ENCODE data around the gene TDRD12.
"Not testable (repeated sequence)": the region's sequence is repeated elsewhere in the genome, so short reads cannot be mapped to it uniquely, and the experiment has no call there.

Gene TDRD12

DNA sequence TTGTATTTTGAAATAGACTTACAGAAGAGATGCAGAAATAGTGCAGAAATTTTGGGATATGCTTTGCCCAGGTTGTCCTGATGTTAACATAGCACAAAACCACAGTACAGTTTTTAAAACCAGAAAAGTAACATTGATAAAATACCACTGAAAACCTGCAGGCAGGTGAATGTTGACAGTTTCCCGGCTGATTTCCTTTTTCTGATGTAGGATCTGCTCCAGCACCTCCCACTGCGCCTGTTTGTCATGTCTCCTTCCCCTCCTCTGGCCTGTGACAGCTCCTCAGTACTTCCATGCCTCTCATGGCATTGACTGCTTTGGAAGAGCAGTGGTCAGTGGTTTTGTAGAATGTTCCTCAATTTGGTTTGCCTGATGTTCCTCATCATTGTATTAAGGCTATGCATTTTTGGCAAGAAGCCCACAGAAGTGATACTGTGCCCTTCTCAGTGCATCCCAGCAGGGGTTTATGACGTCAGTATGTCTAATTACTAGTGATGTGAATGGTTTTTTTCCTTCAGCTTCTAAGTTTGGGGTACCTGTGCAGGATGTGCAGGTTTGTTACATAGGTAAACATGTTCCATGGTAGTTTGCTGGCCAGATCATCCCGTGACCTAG is 31.0 kb downstream of the TDRD12 start:
- peak; percentile 99 for DNase-seq

DNA sequence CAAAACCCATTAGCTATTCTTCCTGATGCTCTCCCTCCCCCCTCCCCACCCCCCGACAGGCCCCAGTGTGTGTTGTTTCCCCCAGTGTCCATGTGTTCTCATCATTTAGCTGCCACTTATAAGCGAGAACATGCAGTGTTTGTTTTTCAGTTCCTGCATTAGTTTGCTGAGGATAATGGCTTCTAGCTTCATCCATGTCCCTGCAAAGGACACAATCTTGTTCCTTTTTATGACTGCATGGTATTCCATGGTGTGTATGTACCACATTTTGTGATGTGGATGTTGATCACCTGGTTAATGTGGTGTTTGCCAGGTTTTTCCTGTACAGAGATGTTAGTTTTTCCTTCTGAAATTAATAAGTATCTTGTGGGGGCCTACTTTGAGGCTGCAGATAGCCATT is 31.5 kb downstream of the TDRD12 start:
- no peak for DNase-seq

DNA sequence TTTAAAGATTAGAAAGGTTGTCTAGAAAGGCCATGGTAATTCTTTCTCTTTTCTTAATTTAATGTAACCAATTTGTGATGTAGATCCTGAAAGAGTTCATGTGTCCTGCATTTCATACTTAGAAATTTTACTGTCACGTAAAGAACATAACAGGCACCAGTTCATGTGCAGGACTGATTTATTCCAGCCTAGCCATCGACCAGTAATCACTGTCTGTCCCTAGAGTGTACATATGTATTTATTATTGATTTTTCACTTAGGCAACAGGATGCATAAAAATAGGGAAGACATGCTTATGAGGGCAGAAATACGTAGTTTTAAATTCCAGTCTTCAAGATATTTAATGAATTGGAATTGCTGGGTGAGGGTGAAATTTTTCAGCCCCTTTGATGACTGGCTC is 37.6 kb downstream of the TDRD12 start:
- DNase-seq: no peak

DNA sequence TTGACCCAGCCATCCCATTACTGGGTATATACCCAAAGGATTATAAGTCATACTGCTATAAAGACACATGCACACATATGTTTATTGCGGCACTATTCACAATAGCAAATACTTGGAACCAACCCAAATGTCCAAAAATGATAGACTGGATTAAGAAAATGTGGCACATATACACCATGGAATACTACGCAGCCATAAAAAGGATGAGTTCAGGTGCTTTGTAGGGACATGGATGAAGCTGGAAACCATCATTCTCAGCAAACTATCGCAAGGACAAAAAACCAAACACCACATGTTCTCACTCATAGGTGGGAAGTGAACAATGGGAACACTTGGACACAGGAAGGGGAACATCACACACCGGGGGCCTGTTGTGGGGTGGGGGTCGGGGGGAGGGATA is 45.8 kb downstream of the TDRD12 start:
- DNase-seq: not testable (repeated sequence)

DNA sequence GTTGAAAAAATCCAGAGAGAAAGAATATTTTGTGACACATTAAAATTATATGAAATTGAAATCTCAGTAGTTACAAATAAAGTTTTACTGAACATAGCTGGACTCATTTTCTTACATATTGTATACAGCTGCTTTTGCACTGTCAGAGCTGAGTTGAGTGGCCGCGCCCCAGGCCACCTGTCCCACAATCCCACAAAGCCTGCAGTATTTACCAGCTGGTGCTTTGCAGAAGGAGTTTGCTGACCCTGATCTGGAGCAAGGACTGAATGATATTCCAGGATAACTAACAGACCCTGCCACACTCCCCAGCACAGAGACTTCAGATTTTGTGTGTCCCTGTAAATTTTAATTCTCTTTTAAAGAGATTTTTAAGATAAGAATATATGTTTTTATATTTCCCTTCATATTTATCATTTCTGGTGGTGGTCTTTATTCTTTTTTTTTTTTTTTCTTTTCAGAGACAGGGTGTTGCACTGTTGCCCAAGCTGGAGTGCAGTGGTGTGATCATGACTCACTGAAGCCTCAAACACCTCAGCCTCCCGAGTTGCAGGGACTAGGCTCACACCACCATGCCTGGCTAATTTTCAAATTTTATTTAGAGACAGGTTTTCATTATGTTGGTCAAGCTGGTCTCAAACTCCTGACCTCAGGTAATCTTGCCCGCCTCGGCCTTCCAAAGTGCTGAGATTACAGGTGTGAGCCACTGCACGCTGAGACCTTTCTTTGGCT is 48.5 kb downstream of the TDRD12 start:
- no peak for DNase-seq

DNA sequence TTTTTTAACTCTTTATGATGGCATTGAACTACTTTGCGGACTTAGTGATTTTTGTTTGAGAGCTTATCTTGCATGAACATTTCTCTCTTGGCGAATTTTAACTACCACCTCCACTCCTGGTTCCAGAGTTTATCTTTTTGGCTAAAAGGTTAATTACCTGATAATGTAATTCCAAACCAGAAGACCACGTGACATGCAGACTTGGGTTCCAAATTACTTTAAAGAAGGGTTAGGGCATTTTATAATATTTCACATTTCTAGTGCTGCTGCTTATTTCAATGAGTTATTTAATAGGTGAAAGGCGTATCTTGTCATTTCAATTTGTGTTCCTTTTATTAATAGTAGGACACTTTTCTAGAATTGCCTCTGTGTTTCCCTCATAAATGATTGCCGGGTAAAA is 52.0 kb downstream of the TDRD12 start:
- DNase-seq: no peak

DNA sequence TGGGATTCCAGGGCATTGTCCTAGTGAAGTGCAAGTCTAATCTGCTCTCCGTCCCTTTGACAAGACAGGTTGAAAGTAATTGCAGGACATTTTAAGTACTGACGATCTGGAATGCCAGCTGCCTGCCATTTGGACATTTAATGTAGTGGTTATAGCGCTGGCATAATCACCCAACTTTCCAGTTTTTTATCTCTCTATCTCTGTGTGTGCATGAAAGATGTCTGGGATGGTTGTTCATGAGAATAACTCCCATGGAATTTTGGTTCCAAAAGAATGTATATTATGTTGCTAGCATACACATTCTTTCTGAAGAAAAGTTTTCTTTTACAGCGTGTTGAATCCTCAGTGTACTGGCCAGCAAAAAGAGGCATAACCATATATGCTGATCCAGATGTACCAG is 53.6 kb downstream of the TDRD12 start:
- no peak for DNase-seq

DNA sequence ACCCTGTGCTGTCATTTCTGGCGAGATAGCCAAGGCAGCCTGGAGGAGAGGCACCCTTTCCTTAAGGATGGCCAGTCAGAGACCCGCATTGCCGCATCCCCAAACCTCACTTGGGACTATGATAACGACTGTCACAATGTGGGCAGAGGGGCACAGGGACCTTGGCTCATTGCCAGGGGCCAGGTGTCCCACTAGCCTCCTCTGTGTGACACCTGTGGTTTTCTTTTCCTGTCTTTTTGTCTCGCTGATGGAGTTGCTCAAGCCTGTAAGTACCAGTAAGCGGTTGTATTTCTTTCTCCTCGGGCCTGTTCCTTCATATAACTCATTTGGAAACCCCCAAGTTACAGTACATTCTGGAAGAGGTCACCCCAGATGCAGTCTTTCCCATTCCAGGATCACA is 59.5 kb downstream of the TDRD12 start:
- DNase-seq: no peak

DNA sequence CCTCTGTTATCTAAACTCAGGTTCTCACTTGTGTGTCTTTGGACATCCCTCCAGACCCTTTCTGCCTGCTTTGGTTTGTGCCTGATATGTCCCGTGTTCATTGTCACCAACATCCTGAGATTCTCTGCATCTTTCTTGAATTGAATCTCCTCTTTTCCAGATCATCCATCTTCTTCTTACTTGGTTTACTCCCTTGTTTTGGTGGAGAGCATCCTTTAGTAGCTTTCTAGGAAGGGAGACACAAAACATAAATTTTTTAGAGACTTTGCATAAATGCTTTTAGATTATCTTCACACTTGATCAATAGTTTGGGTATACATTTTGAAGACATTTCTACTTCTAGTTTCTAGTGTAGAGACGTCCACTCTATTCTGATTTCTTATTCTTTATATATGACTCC is 61.7 kb downstream of the TDRD12 start:
- no peak for DNase-seq

DNA sequence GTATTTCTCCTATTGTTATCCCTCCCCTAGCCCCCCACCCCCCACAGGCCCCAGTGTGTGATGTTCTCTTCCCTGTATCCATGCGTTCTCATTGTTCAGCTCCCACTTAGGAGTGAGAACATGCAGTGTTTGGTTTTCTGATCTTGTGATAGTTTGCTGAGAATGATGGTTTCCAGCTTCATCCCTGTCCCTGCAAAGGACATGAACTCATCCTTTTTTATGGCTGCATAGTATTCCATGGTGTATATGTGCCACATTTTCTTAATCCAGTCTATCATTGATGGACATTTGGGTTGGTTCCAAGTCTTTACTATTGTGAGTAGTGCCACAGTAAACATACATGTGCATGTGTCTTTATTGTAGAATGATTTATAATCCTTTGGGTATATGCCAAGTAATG is 62.5 kb downstream of the TDRD12 start:
- not testable (repeated sequence) for DNase-seq

DNA sequence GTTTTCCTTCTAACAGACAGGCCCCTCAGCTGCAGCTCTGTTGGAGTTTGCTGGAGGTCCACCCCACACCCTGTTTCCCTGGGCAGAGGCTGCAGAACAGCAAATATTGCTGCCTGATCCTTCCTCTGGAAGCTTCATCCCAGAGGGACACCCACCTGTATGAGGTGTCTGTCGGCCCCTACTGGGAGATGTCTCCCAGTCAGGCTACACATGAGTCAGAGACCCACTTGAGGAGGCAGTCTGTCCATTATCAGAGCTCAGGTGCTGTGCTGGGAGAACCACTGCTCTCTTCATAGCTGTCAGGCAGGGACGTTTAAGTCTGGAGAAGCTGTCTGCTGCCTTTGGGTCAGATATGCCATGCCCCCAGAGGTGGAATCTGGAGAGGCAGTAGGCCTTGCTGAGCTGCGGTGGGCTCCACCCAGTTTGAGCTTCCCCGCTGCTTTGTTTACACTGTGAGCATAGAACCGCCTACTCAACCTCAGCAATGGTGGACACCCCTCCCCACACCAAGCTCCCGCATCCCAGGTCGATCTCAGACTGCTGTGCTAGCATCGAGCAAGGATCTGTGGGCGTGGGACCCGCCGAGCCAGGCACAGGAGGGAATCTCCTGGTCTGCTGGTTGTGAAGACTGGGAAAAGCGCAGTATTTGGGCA is 67.7 kb downstream of the TDRD12 start:
- DNase-seq: not testable (repeated sequence)

DNA sequence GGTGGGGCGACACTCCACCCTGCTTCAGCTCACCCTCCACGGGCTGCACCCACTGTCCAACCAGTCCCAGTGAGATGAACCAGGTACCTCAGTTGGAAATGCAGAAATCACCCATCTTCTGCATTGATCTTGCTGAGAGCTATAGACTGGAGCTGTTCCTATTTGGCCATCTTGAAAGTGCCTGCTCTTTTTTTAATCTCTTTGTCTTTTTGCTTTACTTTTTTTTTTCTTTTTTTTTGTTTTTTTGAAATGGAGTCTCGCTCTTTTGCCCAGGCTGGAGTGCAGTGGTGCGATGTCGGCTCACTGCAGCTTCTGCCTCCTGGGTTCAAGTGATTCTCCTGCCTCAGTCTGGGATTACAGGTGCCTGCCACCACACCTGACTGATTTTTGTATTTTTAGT is 68.3 kb downstream of the TDRD12 start:
- not testable (repeated sequence) for DNase-seq

DNA sequence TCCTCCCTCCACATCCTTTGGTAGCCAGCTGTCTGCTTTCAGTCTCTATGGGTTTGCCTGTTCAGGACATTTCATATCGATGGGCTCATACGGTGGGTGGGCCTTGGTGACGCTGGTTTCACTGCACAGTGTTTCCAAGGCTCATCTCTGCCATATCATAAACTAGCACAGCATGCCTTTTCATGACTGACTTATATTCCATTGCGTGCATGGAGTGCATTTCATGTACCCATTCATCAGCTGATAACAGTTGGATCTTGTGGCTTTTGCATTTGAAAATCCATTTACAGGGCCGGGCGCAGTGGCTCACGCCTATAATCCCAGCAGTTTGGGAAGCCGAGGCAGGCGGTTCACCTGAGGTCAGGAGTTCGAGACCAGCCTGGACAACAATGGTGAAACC is 69.9 kb downstream of the TDRD12 start:
- DNase-seq: no peak

DNA sequence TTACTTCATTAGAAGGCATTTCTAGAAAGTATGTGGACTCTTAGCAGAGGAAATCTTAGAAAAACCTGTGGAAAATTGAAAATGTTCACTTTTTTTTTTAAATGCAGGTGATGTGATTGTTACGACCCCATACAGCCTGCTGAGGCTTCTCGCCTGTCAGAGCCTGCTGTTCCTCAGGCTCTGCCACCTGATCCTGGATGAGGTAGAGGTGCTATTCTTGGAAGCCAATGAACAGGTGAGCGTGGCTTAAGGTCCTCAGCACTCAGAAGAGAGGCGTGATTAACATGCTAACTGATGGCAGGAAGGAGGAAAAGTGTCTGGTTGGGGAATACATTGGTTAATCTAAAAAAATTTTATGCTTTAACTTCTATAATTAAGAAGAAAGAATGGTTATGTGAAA is 78.6 kb downstream of the TDRD12 start:
- DNase-seq: no peak

DNA sequence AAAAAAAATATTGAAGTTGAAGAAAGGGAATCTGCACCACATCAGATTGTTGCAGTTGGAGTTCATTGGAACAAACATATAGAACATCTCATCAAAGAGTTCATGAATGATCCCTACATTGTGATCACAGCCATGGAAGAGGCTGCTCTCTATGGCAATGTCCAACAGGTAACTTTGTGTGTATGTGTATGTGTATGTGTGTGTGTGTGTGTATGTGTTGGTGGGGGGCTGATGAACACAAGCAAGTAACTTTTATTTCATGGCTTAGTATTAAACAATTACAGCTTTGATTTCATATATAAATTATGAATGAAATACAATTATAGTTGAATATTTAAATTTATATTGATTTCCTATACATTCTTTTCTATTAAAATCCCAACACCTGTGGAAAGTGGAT is 80.6 kb downstream of the TDRD12 start:
- DNase-seq: no peak

DNA sequence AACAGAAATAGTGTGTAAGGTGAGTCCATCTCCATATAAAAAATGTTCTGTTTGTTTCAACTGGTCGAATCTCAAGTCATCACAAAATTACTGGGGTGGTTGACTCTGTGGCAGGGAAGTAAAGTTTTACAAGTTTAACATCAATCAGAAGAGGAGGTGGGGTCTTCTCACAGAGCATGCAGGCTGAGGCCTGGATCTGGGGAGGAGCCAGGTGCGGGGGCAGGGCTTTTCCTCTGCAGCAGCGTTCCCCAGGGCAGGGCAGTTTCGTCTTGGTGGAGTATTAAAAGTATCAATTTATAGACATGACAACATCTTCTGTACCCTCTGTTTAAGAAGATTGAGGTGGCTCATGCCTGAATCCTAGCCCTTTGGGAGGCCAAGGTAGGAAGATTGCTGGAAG is 81.2 kb downstream of the TDRD12 start:
- no peak for DNase-seq

DNA sequence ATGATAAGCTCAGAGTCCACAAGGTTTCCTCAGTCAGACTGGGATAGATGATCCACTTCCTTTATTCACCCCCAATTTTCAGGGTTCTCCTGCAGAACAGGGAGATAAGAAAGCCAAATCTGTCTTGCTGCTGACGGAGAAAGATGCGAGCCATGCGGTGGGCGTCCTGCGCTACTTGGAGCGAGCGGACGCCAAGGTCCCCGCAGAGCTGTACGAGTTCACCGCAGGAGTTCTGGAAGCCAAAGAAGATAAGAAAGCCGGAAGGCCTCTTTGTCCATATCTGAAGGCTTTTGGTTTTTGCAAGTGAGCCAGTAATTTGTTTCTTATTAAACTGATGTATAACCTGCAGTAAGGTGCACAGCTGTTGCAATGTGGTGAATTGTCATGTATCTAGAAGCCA is 83.3 kb downstream of the TDRD12 start:
- DNase-seq: no peak

DNA sequence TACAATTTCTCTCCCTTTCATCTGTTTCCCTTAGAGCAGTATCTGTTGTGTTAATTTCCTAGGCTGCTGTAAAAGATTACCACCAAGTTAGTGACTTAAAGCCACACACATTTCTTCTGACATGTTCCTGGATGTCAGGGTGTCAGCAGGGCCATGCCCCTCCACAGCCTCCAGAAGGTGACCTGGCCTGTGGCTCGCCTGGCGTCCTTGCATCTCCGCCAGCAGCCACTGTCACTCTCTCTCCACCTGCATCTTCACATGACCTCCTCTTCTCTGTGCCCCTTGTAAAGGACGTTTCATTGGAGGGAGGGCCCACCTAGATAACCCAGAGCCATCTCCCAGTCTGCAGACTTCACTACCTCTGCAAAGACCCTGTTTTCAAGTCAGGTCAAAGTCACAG is 88.7 kb downstream of the TDRD12 start:
- DNase-seq: no peak

DNA sequence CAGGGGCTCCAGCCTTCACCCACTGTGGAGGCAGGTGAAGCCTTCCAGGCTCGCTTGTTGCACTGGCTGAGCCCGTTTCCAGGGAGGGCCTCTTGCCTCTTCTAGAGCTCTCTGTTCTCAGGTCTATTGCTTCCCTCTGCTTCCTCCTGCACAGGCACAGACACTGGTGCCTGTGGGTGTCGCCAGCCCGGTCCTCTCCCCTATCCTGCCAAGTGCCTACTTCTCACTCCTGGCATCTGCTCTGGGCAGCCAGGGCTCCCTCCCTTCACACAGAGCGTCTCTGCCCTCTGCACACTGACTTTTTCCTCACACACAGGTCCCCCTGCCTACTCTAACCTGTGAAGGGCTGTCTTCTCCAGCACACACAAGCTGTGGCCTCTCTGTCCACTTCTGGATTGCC is 89.7 kb downstream of the TDRD12 start:
- DNase-seq: no peak

DNA sequence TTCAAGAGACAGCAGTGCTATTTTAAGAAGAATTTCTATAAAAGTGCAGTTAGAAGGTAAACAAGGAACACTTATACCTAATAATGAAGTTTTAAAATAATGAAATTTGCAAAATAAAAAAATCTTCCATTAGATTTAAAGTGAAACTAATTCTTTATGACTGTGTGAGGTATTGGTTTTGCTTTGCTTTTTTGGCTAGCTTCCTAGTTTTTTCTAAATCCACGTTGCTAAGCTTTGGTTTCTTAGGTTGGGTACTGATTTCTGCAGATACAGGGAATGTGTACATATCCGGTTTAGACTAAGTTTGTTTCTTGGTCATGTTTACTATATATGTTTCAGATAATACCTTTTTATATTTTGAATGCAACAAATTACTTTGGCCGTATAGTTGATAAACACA is 90.2 kb downstream of the TDRD12 start:
- DNase-seq: no peak

DNA sequence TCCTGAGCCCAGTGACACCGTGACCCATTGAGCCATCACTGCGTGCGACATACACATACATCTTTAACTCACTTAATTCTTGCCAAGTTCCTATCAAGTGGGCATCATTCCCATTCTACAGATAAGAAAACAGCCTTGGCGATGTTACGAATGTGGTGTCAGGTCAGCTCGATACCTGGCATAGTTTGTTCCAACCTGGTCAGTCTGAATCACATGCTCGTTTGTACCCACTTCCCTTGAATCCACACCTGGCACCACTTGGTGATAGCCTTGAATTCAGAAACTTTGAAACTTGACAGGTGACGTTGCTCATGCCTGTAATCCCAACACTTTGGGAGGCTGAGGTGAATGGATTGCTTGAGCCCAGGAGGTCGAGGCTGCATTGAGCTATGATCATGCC is 90.9 kb downstream of the TDRD12 start:
- DNase-seq: no peak

DNA sequence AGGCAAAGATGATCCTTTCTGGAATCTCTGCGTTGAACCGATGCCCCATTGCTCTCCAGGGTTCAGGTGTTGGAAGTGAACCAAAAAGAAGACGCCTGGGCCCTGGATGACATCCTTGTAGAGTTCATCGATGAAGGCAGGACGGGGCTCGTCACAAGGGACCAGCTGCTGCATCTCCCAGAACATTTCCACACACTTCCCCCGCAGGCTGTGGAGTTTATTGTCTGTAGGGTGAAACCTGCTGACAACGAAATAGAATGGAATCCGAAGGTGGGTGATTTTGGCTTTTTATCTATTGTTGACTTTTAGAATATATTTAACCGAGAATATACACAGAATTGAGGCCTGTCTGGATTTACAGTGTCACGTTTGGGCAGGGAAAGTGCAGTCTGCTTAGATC is 91.6 kb downstream of the TDRD12 start:
- no peak for DNase-seq

DNA sequence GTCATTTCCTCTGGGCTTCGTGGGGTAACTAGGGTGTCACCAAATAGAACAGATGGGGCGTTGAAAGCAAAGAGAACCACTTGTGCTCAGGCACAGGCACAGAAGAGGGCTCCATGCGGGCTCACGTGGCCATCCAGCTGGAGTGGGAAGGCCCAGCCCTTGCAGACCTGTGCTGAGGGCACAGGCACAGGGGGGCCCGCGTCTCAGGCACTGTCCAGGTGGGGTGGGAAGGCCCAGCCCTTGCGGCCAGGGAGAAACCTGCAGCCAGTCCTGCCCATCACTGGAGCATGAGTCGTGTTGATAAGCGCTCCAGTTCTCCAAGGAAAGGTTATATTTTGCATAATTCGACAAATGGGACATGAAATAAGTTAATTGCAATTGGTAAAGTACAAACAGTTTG is 92.5 kb downstream of the TDRD12 start:
- no peak for DNase-seq

DNA sequence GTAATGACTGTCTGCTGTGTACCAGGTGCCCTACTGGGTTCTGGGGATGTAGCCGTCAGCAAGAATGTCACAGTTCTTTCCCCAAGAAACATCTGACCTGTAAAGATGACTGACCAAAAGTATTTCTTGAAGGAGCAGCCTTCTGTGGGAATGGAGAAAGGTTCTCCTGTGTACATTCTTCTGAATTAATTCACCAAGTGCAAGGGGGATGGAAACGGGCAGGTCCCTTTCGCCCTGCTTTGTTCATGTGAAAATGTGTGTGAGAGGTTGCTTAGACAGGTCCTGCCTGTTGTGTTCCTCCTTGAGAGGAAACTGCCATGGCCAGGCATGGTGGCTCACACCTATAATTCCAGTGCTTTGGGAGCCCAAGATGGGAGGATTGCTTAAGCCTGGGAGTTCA is 93.0 kb downstream of the TDRD12 start:
- DNase-seq: no peak
